HTR-8/SVneo (cell line): ENCODE measurements around the gene INPP5E.
A peak's percentile ranks its signal among the peaks of the same experiment; 100 is the strongest.

Source experiments
- DNase-seq: peaks from one replicate; pipeline ENCODE4 v3.0.0; 2011; ENCODE audit warnings: low spot score, mixed read lengths; ENCODE audit not compliant: insufficient read length
- FAIRE-seq: peaks from 2 replicates; lab custom pipeline; 2011; peaks lifted over from hg19 to GRCh38; lab: Jason Lieb, UNC

INPP5E gene, protein sequence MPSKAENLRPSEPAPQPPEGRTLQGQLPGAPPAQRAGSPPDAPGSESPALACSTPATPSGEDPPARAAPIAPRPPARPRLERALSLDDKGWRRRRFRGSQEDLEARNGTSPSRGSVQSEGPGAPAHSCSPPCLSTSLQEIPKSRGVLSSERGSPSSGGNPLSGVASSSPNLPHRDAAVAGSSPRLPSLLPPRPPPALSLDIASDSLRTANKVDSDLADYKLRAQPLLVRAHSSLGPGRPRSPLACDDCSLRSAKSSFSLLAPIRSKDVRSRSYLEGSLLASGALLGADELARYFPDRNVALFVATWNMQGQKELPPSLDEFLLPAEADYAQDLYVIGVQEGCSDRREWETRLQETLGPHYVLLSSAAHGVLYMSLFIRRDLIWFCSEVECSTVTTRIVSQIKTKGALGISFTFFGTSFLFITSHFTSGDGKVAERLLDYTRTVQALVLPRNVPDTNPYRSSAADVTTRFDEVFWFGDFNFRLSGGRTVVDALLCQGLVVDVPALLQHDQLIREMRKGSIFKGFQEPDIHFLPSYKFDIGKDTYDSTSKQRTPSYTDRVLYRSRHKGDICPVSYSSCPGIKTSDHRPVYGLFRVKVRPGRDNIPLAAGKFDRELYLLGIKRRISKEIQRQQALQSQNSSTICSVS

DNA sequence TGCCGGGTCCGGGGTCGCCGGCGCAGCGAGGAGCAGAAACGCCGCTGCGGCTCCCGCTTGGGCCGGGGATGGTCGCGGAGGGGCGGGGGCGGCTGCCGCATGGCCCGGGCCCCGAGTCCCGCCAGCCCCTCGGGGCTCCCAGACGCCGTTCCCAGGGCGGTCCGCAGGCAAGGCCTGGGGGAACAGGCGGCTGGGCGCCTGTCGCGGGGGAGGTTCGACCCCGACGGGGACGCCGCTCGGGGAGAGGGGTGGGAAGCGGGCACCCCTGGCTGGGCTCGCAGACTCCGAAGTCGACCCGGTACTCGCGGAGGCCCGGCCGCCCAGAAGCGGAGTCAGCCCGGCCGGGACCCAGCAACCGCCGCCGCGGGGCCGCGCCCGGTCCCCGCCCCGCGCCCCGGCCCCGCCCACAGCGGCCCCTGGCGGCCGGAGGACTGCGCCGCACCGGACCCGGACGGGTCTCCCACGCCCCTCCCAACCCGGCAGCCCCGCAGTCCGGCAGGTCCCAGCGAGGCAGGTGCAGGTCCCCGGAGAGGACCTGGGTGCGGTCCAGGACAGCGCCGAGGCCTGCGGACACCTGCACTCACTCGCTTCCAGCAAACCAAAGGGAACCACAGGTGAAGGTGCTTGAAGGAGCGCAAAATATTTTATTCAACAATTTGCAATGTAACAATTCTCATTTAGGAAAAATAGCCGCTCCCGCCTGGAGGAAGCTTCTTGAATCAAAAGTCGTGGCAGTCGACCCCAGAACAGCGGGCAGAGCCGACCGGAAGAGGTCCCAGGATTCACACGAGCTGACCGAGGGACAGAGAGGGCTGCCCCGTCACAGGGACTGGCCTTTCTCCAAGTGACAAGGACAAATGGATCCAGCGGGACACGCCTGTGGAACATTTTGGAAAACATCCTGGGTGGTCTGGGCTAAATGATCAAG lies at the start of gene INPP5E:
Gene INPP5E, minus strand, starts transcription at position 365 of the 928 bp plus-strand sequence. CDS start 426 bp downstream, outside the sequence.
- FAIRE-seq (peak; percentile 9), DNase-seq (peak; percentile 80)

DNA sequence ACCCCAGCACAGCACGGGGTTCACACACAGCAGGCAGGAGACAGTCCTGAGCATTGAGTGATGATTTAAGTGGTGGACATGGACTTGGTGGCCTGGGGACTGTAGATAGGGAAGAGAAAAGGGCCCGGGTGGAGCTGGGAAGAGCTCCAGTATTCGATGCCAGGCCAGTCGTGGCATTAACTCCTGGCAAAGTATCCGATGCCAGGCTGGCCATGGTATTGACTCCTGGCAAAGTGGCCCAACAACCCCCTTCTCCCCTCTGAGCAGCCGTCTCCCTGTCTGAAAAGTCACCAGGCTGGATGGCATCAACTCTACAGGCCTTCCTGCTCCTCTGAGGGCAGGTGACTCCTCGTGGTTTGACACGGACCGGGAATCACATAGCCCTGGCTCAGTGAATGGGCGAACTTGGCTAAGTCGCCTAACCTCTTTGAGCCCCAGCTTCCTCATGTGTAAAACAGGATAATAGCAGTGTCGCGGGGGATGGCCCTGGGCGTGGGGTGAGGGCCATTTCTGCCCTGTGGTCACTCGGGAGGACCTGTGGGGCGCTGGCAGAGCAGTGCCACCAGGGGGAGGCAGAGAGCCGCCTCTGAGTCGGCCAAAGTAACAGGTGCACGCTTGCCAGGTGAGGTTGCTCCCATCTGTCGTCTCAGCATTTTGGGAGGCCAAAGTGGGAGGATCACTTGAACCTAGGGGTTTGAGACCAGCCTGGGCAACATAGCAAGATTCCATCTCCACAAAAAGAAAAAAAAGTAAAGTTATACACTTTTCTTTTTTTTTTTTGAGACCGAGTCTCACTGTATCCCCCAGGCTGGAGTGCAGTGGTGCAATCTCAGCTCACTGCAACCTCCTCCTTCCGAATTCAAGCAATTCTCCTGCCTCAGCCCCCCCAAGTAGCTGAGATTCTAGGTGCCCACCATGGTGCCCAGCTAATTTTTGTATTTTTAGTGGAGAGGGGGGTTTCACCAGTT lies 48.9 kb upstream of the INPP5E start:
- FAIRE-seq (peak; percentile 40), DNase-seq (peak; percentile 50)

DNA sequence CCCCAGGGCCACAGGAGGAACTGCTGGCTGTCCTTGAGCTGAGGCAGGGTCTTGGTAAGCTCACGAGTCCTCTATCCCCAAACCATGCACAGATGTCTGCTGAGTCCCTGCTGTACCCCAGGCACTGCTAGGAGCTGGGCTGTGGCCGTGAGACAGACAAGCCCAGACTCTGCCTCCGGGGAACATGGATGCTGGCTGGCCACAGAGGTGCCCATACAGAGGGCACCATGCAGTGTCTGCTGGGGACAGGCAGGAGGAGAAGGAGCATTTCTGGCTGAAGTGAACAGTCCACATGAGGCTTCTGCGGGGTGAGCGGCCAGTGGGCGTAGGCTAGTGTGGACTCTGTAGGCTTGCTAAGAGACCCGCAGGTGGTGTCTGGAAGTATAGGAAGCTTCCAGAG lies 48.0 kb upstream of the INPP5E start:
- no peak for DNase-seq
- FAIRE-seq, result no peak

DNA sequence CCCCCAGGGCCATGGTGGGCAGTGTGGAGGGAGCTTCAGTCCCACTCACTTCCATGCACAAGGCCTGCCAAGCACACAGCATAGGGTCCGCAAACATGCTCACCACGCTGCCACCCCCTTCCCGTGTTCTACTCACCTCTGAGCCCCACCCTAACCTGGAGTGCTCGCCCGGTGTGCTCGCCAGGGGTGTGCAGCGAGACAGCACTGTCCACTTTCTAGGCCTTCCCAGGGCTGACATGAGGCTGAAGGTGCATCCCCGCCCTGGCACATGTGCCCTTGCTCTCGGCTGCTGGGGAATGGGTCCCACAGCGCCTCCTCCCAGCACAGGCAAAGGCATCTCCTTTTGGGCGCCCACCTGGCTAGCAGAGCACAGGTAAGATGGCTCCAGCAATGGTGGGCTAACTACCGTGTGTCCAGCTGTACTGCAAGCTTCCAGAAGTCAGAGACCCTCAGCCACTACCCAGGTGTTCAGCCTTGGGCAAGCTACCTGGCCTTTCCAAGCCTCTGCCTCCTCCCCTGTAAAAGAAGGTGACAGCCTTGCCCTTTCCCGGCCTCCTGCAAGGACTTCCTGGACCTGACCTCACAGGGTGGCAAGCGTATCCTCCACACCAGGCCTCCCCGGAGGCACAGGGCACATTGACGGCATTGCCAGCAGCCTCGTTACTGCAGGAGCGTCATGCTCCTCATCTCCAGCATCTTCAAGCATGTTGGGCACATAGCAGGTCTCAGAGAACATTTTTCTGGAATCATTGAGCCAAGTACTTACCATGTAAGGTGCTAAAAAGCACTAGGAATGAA lies 47.4 kb upstream of the INPP5E start:
- DNase-seq, result no peak
- no peak for FAIRE-seq

DNA sequence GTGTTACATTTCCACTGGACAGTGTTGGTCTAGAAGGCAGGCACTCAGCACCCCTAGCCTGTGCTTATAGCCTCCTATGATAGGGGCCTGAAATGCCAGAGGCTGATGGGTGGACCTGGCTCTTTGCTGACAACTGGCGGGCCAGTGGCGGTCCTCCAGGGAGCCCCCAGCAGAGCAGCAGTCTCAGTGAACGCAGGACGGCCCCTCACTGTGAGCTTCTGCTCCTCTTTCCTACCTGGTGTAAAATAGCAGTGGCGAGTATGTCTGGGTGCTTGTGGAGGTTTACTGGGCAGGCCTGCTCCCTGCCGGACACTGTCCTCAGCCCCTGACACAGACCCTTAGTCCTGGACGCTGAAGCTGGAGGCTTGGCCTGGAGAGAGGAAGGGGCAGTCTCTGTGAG lies 46.5 kb upstream of the INPP5E start:
- DNase-seq (no peak), FAIRE-seq (no peak)

DNA sequence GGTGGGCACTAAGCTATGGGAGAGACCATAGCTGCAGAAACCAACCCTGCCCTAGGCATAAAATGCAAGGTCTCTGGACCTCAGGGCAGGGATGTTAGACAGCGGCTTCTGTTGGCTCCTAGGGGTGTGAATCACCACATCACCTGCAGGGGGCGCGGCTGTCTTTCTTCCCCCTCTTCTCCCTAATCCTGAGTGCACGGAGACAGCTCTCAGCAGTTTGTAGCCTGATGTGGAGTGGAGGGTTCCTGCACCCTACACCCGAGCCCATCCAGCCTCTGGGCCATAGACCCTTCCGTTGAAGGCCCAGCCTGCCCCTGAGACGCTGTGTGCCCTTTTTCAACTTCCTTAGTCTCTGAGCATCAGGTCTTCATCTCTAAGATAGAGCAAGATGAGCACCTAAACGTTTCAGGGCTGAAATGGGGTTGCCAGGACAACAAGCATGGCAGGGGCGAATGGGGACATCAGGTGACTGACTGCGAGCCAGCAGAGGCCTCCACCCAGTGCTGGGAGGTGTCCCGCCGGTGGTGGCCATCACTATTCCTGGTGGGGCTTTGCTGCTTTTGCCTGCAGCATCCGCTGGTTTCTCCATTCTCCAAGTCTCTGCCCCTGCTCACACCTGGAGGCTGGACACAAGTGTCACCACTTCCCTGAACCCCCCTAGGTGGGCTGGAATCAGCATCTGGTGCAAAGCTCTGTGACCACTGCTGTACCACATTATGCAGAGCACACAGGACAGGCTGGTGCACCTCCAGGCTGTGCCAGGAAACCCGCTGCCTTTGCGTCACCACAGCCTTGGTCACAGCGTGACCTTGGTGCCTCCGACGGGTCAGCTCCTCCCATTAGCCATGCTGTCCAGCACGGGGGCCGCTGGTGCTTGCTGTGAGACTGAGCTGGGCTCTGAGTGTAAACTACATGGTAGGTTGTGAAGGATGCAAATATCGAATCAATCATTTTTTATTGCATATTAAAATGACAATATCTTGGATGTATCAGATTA lies 45.7 kb upstream of the INPP5E start:
- FAIRE-seq (no peak), DNase-seq (peak; percentile 61)

DNA sequence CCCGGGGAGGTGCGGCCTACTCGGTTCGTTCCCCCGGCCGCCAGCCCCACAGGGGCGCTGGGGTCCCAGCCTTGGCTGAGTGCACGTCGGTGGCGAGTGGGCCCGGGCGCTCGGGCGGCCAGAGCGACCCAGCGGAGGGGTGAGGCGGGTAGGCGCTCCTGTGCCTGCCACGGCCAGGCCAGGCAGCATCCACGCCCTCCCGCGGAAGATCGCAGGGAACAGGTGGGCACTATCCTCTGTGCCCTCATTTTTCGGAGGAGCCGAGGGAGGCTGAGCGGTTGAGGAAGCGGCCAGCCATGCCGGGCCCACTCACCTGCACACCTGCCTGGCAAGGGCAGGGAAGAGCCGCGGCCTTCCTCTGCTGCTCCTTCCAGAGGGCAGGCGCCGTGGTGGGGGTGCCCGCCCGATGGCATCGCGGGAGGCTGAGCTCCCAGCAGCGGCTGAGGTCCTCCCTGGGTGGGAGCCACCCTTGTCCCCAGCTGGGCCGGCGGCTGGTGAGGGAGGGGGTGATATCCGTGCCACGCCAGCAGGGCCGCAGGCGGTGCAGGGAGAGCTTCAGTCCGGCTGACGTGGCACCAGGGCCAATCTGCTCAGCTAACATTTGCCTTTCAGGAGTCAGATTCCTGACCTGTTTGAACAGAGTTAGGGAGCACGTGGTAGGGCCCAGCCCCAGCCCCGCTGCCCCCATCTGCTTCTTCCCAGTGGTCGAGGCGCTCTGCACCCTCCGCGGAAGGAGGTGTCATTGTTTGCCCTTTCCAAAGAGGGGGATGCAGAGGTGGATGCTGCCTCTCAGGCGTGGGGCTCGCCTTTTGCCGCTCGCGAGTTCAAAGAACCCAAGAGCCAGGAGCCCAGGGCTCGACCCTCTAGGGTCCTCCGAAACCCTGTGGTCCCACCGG lies 44.8 kb upstream of the INPP5E start:
- DNase-seq (no peak), FAIRE-seq (no peak)

DNA sequence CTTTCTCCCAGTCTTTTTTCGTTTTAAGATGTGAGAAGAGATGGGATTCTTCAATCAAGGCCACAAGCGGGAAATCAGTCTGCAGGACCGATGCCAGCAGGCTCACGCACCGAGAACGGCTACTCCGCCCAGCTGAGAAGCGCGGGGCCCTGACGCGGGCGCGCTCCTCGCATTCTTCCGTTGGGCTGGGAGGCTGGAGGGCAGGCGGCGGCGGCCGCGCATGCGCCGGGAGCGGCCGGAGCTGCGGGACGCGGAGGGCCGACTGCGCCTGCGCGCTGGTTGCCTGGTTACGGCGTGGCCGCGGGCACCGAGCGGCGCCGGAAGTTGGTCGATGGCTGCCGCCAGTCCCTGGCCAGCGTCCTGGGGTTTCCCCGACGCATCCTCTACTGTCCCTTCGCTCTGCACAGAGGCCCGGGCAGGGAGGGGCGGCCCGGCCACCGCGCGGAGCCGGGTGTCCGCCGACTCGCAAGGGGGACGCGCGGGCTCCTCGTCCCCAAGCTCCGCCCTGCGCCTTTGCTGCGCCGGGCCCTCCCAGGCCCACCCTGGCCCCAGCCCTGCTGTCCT lies 44.0 kb upstream of the INPP5E start:
- FAIRE-seq, result peak; percentile 77
- peak; percentile 95 for DNase-seq

DNA sequence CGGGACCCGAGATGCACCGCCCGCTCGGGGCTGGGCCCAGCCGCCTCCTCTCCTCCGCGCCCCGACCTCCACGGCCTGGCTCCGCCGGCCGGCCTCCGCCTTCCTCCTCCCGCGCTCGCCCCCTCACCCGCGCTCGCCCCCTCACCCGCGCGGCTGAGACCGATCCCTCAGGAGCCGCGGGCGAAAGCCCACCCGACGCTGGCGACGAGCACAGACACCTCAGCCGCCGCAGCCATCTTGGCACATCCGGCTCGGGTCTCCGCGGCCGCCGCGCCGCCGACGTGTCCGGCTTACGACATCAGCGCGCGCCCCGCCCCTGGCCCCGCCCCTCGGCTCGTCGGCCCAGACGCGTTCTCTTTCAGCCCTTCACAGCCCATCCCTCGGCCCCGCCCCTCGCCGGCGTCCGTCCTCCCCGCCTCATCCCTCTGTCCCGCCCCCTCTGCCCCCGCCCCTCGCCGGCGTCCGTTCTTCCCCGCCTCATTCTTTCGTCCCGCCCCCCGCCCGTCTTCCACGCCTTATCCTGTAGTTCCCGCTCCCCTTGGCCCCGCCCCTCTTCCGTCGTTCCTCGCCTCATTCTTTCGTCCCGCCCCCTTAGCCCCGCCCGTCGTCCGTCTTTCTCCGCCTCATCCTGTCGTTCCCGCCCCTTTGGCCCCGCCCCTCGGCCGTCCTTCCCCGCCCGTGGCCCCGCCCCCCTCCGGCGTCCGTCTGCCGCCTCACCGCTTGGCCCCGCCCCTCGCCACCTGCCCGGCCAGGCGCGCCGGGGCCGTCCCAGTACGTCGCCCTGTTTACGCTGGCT lies 43.3 kb upstream of the INPP5E start, which contains the start of gene SEC16A:
Gene SEC16A, minus strand, starts transcription at position 248 of the 796 bp plus-strand sequence. CDS start 5,425 bp downstream, outside the sequence.
- peak; percentile 84 for DNase-seq
- FAIRE-seq, result peak; percentile 28

DNA sequence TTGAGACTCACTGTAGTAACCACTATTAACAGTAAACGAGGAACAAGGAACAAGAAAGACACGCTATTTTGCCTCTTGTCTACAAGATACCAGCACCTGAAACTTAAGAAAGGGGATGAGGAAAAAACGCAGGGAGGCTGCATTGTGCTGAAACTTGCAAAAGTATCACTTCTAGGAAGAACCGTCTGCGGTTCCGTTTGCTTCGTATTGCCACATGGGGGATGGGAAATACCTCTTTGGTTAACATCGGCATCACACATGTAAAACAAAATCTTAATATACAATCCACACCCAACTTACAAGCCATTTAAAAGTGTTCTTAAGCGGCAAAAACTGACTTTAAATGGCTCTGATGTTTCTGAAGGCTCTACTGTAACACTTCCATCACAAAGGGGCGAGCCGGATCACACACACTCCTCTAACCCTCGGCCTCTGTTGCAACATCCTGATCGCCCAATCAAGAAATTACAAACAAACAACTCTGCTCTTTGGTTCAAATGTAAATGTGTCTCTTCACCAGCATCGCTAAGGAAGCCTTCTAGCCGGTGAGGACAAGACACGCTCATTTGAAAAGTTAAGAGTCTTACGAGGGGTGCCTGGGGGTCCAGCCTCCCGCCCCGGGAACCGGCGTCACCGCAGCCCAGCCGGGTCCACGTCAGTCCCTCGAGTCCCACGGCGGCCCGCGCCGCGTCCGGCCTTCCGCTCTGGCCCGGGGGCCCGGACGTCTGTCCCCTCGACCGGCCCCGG lies 42.6 kb upstream of the INPP5E start:
- no peak for DNase-seq
- no peak for FAIRE-seq

DNA sequence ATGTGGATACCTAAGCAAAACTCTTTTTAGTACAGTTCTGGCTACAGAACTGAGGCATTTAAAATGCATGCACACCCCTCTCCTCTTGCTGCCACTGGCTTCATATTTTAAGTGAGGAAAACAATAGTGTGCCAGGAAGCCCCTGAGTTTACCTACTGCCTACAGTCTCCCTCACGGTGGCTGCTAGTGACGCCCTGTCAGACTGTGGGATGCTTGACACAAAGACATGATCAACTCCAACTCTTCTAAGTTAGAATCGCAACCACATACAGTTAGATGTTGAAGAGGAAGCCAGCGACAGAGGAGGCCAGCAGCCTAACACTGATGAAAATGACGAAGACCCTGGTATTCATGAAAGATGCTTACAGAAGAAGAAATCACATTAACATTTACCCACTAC lies 41.9 kb upstream of the INPP5E start:
- DNase-seq (no peak), FAIRE-seq (no peak)

DNA sequence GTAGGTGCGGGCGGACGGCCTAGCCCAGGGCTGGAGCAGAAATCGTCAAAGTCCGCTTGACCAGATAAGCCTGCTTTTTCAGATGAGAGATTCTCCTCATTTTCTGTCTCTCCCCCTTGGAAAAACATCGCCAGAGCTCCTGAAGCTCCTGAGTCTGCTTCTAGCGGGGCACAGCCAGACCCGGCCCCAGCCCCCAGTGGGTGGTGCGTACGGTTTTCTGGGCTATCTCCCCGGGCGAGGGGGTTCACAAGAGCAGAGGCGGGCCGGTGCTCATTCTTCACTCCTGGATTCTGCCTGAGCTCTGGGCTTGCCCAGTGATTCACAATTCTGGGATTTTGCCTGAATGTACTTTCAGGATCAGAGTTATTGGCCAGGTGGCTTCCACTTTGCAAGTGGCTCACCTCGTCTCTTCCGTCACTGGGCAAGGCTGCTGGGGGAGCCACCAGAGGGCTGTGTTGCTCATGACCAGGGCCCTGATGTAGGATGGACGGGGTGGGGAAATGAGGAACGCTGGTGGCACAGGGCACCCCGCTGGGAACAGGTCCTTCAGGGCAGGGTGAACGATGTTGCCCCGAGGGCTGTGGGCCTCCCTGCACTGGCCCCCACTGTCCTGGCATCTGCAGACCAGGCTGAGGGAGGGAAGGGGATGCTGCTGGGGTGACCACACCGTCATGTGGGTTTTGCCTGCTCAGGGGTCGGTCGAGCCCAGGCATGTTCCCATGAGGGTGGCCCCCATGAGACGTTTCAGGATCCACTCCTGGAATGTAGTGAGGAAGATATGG lies 36.9 kb upstream of the INPP5E start:
- no peak for DNase-seq
- FAIRE-seq, result no peak

DNA sequence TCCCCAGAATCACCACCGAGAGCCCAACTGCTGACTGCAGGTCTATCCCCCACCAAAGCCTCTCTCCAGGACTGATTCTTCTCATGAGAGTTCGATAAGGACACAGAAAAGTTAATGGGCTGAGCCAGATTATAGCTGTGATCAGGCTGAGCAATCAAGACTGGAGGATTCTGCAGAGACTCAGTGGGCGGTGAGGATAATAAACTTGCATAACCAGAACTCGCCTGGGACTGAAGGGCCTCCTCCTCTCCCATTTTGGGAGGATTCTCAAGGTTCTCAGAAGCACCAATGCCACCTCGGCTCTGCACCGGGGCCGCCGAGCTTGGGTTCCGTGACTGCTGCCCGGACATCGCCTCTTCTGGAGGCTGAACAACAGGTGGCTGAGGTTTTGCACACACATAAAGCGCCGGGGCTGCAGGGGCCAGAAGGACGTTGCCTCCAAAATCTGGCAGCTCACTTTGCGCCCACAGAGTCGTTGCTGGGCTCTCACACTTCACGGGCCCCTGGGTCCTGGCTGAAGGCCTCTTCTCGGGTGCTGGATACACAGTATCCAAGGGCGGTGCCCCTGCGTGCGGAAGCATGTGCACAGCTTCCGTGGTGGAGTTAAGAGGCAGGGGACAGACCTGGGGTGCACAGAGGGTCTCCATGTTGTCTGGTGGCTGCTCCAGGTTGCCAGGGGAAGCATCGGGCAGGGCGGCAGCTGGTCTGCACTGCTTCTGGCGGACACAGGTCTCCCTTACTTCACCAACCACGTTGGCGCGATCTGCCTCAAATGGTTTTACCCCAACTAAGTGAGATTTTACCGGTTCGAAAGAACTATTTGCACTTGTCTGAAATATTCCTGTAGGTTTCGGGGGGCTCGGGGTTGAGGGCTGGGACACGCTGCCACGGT lies 35.6 kb upstream of the INPP5E start:
- DNase-seq (no peak), FAIRE-seq (no peak)
